GM19372 (cell line): ENCODE data around the gene FER.
A peak's percentile ranks its signal among the peaks of the same experiment; 100 is the strongest.

Experiments used
- ATAC-seq: cut with Tn5 transposase; IDR thresholded peaks from one replicate; pipeline ENCODE4 v1.9.1; 2021; ENCODE audit warnings: mild to moderate bottlenecking, low read depth, moderate library complexity; ENCODE audit not compliant: unreplicated experiment

The FER gene

DNA sequence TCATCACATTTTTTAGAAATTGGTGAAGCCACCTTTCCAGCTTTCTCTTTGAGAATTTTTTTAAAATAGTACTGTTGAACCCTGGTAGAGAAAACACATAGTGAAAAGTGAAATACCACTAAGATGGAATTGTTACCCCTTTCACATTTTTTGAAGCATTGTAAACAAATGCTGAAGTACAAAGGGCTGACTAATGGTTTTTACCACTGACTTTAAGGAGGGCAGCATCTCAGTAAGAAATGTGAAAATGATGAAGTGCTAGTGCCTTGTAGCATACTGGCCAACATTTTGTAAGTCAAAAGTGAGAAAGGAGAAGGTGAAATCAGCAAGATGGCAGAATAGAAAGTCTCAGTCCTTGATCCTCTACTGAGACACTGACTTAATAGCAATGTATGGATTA is 341.5 kb downstream of the FER start:
- ATAC-seq: no peak

DNA sequence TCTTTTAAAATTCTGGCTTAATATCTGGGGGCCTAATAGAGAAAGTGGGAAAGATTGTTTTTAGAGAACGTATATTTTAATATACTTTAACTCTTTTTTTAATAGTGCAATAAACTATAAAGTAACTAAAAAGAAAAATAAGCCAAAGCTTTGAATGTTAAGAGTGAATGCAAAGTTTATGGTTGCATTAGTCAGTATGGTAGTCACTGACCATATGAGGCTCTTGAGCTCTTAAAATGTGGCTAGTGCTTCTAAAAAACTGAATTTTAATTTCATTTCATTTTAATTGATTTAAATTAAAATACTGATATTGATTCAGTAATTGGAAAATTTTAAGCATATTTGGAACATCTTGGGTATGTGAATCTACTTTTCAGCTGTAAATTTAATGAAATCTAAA is 351.4 kb downstream of the FER start:
- no peak for ATAC-seq

DNA sequence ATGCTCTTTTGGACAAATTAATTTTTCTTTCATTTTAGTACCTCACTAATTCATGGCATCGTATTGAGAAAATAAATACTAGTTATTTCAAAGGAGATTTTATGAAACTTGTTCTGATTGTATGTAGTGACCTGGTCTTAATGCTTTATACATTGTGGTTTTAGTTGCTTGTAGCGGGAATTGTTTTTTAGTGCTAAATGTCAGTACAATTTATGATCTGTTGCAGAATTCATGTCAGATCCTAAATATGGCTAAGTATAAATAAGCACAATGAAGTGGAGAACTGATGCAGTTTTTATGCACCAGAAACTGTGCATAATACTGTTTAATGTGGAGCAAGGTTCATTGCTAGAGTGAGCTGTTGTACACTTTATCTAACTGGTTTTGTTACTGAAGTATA is 353.3 kb downstream of the FER start:
- no peak for ATAC-seq

DNA sequence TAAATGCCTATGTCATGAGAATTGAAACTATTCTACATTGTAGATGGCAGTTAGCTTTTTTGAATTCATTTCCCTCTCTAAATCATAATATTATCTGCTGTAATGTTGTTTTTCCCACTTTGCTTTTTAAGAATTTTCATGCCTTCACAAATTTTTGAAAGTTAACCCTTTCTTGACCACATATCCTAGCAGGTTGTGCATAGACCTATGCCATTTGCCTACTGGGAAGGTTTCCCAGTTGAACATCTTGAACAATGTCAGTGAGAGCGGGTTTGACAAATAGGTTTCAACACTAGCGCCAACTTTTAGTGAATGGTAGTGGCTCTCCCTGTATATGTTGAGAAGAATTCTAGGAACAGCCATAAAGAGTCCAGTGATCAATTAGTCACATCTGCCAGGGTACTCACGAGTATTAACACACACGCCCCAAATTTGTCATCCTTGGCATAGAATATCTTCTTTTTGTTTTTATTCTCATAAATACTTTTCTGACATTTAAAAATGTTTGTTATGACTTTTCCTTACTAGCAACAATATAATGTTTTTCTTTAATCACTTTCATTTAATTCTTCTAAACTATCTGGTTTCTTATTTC is 354.5 kb downstream of the FER start:
- no peak for ATAC-seq

DNA sequence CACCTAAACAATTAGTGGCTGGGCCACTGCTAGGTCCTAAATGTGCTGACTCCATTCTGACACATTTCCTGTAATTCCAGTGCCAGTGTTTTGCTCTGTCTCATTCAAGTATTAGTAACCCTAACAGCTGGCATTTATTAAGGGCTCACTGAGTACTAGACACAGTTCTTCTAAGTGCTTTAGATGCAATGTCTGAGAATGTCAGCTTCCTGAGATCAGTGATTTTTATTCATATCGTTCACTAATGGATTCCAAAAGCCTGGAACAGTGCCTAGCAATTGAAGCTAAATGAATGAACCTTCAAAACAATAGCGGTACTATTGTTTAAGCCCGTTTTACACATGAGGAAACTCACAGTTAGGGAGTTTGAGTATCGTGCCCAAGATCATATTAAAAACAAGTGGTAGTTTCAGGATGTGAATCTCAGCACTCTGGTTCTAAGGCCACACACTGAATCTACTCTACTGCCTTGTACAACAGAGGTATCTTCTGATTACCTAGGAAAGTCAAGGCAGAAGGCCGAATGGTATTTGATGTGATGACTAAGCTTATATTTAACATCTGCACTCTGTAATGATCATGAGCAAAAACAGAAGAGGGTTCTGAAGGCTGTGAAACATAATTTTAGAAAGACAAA is 358.1 kb downstream of the FER start:
- no peak for ATAC-seq

DNA sequence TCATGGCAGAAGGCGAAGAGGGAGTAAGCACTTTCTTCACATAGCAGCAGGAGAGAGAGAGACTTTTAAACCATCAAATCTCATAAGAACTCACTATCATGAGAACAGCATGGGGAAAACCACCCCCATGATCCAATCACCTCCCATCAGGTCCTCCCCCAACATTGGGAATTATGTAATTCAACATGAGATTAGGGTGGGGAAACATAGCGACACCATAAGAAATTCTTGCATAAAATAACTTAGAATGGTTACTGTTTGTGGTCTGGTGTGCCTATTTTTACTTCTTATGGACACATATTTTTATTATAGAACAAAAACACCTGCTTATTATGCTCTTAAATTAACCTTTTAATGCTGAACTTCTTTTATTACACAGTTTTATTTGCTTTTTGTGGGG is 364.0 kb downstream of the FER start:
- ATAC-seq: no peak

DNA sequence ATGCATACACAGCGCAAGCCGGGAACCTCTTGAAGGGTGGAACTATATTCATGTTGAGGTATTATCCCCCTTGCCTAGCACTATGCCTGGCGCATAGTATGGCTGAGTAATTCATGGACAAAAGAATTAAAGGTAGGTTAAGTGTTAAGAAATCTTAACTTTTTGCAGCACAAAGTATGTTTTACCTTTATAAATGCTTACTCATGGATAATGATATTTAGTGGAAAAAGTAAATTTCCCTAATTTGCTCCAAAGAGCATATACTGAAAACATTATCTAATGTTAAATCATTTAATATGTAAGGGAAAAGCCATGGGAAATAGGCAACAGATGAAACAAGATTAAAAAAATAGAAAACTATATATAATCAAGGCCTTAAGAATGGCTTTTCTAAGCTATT is 365.9 kb downstream of the FER start:
- no peak for ATAC-seq

DNA sequence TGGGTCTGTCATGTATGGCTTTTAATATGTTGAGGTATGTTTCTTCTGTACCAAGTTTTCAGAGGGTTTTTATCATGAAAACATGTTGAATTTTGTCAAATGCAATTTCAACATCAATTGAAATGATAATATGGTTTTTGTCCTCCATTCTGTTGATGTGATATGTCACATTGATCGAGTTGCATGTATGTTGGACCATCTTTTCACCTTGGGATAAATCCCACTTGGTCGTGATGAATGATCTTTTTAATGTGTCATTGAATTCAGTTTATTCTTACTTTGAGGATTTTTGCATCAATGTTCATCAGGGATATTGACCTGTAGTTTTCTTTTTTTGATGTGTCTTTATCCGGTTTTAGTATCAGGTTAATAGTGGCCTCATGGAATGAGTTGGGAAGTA is 373.5 kb downstream of the FER start:
- ATAC-seq: no peak

DNA sequence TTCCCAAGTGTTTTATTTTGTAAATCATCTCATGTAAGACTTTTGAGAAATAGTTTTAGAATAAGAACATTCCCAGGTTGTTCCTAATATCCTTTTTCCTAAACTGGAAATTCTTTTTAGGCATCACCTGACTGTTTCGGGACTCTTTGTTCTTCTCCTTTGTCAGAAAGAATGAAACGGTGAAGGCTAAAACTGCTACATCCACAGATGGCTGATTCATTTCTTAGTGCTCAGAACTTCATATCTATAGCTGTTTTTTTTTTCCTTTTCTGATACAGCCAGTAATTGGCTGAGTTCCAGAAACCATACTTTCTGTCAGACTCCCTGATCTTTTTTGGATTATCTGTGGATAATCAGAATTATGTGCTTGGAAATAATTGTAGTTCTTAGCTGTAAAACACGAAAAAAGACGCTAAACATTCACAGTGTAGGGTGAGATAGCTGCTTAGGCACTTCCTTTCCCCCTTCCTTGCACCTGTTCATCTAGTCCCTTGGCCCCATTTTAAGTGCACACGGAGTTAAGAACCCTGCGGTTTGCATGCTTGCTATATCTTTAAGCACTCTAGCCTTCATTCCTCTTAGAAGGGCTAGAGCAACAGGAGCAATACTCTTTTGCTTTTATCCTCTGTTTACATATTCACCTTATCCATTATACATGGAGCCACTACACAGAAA is 378.2 kb downstream of the FER start:
- ATAC-seq: no peak

DNA sequence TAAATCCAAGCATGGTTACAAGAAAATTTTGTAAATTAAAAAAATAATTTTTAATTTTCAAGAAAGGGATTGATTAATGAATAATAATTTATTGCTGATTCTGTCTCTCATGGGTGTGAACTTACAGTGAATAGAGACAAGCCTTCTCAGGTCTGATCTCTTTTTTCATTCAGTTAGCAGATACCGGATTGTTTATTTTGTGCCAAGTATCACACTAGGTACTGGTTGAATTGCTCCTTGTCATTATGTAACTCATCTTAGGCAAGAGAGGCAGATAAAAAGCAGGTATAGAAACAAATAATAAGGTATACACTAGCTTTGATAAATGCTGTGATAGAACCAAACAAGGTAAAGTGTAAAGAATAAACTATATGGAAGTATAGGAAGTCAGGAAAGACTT is 378.8 kb downstream of the FER start:
- ATAC-seq: no peak

DNA sequence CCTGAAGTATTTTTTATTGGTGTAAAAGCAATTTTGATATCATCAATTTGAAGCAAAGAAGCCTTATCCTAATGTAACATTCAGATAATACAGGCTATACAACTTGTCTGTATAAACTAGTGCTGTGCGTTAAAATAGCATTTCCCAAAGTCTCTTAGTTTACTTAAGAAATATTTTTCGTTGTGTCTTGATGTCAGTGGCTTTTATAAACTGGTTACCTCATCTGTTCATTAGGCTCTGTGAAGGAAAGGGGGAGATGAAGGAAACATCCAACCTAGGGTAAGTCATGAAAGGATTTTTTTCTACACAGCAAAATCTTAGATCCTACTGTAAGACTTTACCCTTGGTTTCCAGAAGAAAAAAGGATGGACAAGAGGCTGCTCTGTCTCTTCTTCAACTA is 389.2 kb downstream of the FER start:
- ATAC-seq: no peak

DNA sequence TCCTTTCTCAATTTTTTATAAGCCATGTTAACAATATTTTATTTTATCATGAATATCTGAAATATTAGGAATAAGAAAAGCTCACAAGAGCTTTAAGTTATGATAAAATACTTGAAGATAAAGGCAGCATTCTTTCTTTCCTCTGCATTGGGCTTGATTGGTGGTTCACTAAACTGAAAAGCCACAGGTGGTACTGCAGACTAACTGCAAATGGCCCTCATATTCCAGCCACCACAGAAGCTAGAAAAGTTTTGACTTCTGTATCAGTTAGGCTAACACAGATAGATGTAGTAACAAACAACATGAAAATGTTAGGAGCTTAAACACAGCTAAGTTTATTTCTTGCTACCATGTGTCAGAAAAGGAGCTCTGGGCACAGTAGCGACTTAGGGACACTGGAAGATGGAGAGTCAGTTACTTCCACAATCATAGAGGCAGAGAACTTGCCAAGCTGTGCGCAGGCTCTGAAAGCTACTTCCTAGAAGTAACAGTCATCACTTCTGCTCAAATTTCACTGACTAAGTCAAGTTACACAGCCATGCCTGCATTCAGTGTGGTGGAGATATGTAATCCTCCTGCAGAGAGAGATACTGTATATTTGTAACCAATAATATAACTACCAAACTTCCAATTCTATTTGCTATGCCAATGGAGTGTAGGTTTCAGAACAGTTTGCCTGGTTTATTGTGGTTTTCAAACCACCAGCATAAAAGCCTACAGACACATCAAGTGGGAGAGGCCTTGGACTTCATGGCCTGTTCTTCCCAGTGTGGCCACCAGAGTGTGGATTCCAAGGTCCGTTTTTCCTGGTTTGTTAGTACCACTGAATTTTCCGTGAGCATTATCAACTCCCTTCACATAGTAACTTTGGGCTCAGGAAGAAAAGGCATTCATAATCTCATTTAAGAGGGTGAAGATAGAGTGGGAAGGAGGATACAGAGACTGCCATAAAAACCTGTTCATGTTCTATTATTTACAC is 393.8 kb downstream of the FER start:
- ATAC-seq: no peak

DNA sequence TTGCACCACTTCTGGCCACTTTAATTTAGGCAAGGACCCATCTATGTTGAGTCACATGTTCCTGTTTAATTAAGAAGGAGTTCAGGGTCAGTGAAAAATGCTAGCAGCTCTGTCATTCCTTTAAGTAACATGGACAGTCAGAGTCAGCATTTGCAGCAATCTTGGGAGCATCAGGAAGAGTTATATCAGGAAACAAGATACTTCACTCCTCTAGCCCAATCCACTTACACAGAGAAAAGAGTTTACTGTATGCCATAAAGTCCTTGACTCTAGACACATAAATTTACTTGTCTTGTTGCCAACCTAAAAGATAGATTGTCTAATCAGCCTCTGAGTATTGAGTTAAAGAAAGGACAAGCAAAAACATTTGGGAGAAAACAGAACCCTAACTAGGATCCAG is 395.3 kb downstream of the FER start:
- no peak for ATAC-seq

DNA sequence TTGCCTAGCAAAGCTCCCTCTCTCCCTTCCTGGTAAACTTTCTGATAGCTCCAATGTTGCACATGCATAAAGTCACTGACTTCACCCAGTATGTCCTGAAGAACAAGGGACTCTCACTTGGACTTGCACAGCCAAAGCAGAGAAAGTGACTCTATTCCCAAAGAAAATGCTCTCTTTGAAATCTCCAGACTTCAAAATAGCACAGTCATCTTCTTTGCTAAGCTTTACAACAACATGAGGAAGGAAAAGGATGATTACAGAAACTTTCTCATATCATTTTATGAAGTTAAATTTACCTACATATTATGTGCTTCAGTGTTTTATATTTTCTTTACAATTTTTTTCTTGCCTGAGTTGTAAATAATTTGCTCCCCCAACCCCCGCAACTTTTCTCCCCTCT is 397.4 kb downstream of the FER start:
- ATAC-seq: no peak

DNA sequence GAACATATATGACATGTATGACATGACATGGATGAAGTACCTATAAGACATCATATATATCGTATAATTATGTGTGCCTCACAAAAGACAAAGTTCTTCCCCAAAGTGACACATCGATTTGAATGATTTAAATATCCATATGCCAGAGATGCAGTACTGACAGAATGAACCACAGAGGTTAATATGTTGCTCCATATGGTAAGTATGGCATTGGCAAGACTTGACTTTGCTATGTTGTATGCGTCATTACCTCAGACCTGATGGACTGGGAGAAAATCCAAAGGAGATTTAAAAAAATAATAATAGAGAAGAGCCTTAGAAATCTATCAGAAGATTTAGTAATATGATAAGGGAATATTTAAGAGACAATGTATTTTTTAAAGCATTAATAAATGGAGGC is 398.9 kb downstream of the FER start:
- ATAC-seq: no peak

DNA sequence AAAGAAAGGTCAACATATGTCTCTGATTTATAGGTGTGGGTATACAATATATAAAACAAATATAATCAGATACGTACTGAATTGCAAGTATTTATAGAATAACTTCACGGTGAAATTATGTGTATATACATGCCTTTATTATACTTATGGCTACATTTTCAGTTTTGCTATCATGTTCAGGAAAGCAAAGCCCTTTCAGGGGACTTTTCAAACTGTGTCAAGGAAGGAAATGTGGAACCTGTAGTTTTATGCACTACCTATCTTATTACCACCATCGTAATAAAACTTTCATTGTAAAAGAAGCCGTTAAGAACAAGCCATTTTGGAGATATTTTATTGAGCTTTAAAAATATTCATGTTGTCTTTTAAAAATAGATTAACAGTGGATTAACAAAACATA is 404.9 kb downstream of the FER start:
- no peak for ATAC-seq

DNA sequence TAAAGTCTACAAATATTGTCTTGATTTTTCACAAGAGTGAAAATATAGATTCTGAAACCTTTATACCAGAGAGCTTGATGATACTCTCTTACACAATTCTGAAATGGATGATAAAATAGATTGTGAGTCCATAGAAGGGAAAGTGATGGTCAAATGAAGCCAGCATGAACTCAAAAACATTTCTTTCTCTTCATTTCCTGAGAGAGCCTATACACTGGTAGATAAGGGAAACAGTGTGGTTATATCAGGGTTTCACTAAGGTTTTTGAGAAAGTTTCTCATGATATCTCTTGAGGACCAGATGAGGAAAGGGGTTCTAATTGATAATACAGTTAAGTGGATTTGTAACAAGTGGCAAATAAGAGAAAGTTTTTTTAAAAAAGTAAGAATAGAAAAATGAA is 407.9 kb downstream of the FER start:
- peak; percentile 65 for ATAC-seq

DNA sequence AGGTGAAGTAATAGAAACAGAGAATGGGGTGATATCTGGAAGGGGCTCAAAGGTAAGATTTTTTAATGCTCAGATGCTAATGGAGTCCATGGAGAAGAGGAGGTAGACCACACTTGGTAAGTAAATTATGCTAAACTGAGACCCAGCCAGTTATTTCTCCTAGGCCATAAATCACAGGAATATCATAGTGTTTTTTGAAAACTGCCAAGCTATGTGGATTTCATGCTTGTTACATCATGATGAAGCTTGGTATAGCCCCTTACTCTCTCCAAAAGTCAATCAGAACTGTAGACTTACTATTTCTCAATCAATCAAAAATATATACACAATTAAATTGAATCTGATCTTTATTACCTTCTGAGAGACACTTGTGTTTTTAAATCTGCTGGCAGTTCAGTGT is 409.2 kb downstream of the FER start:
- ATAC-seq: no peak

DNA sequence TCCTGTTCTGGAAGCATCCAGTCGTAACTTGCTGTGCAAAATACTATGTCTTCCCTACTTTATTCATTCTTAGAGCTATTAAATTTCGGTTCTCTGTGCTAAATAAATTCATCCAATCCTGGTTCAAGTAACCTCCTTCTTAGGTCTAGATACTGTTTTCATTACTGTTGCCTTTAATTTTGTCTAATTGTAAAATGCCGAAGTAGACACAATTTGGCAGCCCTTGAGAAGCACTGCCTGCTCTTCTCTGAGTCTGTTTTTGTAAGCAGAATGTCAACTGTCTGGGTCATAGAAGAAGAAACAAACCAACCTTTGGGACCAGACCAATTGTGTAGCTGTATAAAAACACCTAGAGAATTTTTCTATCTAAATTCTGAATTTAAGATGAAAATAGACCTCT is 412.8 kb downstream of the FER start:
- no peak for ATAC-seq

DNA sequence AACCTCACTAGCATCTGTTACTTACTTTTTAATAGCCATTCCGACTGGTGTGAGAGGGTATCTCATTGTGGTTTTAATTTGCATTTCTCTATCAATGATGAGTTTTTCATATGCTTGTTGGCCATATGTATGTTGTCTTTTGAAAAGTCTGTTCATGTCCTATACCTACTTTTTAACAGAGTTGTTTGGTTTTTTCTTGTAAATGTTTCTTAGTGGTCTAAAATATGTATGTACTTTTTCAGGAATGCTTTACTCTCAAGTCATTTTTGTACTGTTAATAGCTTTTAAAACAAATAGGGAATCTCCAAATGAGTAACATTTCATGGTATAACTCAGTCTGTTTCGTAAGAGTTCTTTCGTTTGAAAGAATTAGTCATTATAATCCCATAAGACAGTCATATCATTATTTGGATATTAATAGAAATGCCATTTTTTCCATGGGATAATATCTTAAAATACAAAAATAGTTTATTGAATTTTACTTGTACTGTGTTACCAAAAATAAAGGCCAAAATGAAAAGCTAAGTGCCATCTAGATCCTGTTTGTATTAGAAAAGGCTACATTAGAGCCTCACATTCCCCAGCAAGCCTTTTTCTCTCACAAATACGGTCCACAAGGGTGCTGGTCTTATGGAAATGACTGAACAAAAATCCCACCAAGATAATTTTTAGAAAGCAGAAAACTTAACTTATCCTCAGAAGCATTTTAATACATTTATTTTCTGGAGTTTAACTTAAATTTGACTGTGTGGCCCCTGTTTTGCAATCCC is 414.4 kb downstream of the FER start:
- ATAC-seq: peak; percentile 58
